Activated T-cell treated with anti-CD3 and anti-CD28 coated beads, Interleukin-2, amount 50 U/mL, for 72 hours (primary cell): ENCODE measurements around the gene PAFAH1B2. TPM values are rescaled to one million over a fixed set of nuclear protein-coding genes. Genes with fewer than 3 reads are reported as not detected.

Experiments
- ATAC-seq, 2 donors: fragments of 150-1000 bp; cut with Tn5 transposase; replicated peaks in 1 of 2; 2 replicates each; pipeline ENCODE4 v1.10.0; 2021; ENCODE audit warnings: moderate library complexity in 2 of 2, mild to moderate bottlenecking in 1 of 2
- DNase-seq, 2 donors: peaks; one replicate each; pipeline ENCODE4 v3.0.0; 2021 to 2022; ENCODE audit warnings: mixed read lengths in 1 of 2
- H3K27ac Mint-ChIP-seq: one replicate; pipeline ENCODE4 v1.8.0; 2022; ENCODE audit warnings: mild to moderate bottlenecking, moderate library complexity, mixed read lengths
- H3K27me3 Mint-ChIP-seq: one replicate; pipeline ENCODE4 v1.8.0; 2022; ENCODE audit warnings: low read depth, mixed read lengths
- H3K36me3 Mint-ChIP-seq, 2 donors: one replicate each; pipeline ENCODE4 v1.8.0; 2022; ENCODE audit warnings: mixed read lengths in 2 of 2, mild to moderate bottlenecking in 1 of 2; ENCODE audit not compliant: insufficient read depth in 2 of 2
- H3K4me1 Mint-ChIP-seq: one replicate; pipeline ENCODE4 v1.8.0; 2022; ENCODE audit warnings: low read depth, mixed read lengths
- H3K4me3 Mint-ChIP-seq, 2 donors: one replicate each; pipeline ENCODE4 v1.8.0; 2022; ENCODE audit warnings: mild to moderate bottlenecking in 2 of 2, mixed read lengths in 2 of 2, moderate library complexity in 2 of 2
- H3K9me3 Mint-ChIP-seq, 2 donors: one replicate each; pipeline ENCODE4 v1.8.0; 2022; ENCODE audit warnings: mixed read lengths in 2 of 2
- total RNA-seq, 2 donors: library from RNA; stranded (reverse); gene quantifications; one replicate each; pipeline ENCODE4 v1.2.3, GENCODE V29; 2022

PAFAH1B2 gene
- total RNA-seq, 2 donors from 2014 or later, result 56.7 to 64.3 TPM

- no peak overlapping the region for H3K4me3 Mint-ChIP-seq
- H3K9me3 Mint-ChIP-seq, result no peaks in the 10 kb centered on the region
- no peaks in the 10 kb centered on the region for H3K4me1 Mint-ChIP-seq
- H3K27me3 Mint-ChIP-seq, result no peaks in the 10 kb centered on the region
- peaks cover 0 to 4% of the 10 kb centered on the region in 2 donors for H3K36me3 Mint-ChIP-seq
- ATAC-seq (no peak), DNase-seq (no peak)
- H3K27ac Mint-ChIP-seq, result no peak overlapping the region
These were observed 47.8 kb downstream of the PAFAH1B2 start for GRCh38 chr11:117191680-117192400.

- no peak overlapping the region for H3K27ac Mint-ChIP-seq
- ATAC-seq, result no peak
These were observed 48.4 kb downstream of the PAFAH1B2 start for GRCh38 chr11:117192401-117192875.

GRCh38 chr11:117193130-117194020 is 49.3 kb downstream of the PAFAH1B2 start:
- Mint-ChIP-seq H3K4me1 (no peaks in the 10 kb centered on the region), H3K4me3 (no peak overlapping the region), H3K27ac (no peak overlapping the region), H3K27me3 (no peaks in the 10 kb centered on the region), H3K36me3 (peaks cover 0 to 3% of the 10 kb centered on the region in 2 donors), H3K9me3 (no peaks in the 10 kb centered on the region)
- no peak for ATAC-seq
- no peak for DNase-seq

More at GRCh38 chr11:117192401-117192875, 48.4 kb downstream of the PAFAH1B2 start:
- Mint-ChIP-seq H3K9me3 (no peaks in the 10 kb centered on the region), H3K4me3 (no peak overlapping the region), H3K36me3 (peaks cover 0 to 3% of the 10 kb centered on the region in 2 donors), H3K4me1 (no peaks in the 10 kb centered on the region), H3K27me3 (no peaks in the 10 kb centered on the region)
- DNase-seq, result no peak

- Mint-ChIP-seq H3K4me3 (no peak overlapping the region), H3K9me3 (no peaks in the 10 kb centered on the region), H3K36me3 (peaks cover 0 to 3% of the 10 kb centered on the region in 2 donors), H3K27ac (no peak overlapping the region), H3K4me1 (no peaks in the 10 kb centered on the region), H3K27me3 (no peaks in the 10 kb centered on the region)
- DNase-seq, result no peak
- ATAC-seq, result no peak
These were observed 50.2 kb downstream of the PAFAH1B2 start for GRCh38 chr11:117194267-117194666.

GRCh38 chr11:117195258-117195657 is 51.2 kb downstream of the PAFAH1B2 start:
- Mint-ChIP-seq H3K27me3 (no peaks in the 10 kb centered on the region), H3K27ac (peak overlapping the region; percentile 71), H3K36me3 (peaks cover 0 to 3% of the 10 kb centered on the region in 2 donors), H3K4me1 (no peaks in the 10 kb centered on the region), H3K9me3 (no peaks in the 10 kb centered on the region), H3K4me3 (no peak overlapping the region)
- ATAC-seq, result no peak
- no peak for DNase-seq

- H3K27me3 Mint-ChIP-seq, result no peaks in the 10 kb centered on the region
- no peak overlapping the region for H3K27ac Mint-ChIP-seq
- ATAC-seq (no peak), DNase-seq (no peak)
- H3K9me3 Mint-ChIP-seq, result no peaks in the 10 kb centered on the region
- H3K4me3 Mint-ChIP-seq, result no peak overlapping the region
- H3K36me3 Mint-ChIP-seq, result peaks cover 0 to 3% of the 10 kb centered on the region in 2 donors
- no peaks in the 10 kb centered on the region for H3K4me1 Mint-ChIP-seq
These were observed 51.7 kb downstream of the PAFAH1B2 start for GRCh38 chr11:117195761-117196160.

- peaks cover 0 to 3% of the 10 kb centered on the region in 2 donors for H3K36me3 Mint-ChIP-seq
- no peak for DNase-seq
- H3K27ac Mint-ChIP-seq, result no peak overlapping the region
- H3K27me3 Mint-ChIP-seq, result no peaks in the 10 kb centered on the region
- H3K4me3 Mint-ChIP-seq, result no peak overlapping the region
- no peaks in the 10 kb centered on the region for H3K4me1 Mint-ChIP-seq
- ATAC-seq, result no peak
- no peaks in the 10 kb centered on the region for H3K9me3 Mint-ChIP-seq
These were observed 52.9 kb downstream of the PAFAH1B2 start for GRCh38 chr11:117197006-117197405.

GRCh38 chr11:117197516-117198456 is 53.7 kb downstream of the PAFAH1B2 start:
- Mint-ChIP-seq H3K4me1 (no peaks in the 10 kb centered on the region), H3K27ac (no peak overlapping the region), H3K9me3 (no peaks in the 10 kb centered on the region), H3K27me3 (no peaks in the 10 kb centered on the region), H3K4me3 (no peak overlapping the region), H3K36me3 (peaks cover 0 to 1% of the 10 kb centered on the region in 2 donors)
- peak in 1 of 2 donors; percentile 11 for ATAC-seq
- peak in 1 of 2 donors; percentile 16 for DNase-seq

GRCh38 chr11:117198613-117199012 is 54.5 kb downstream of the PAFAH1B2 start:
- no peaks in the 10 kb centered on the region for H3K36me3 Mint-ChIP-seq
- DNase-seq (no peak), ATAC-seq (no peak)
- no peaks in the 10 kb centered on the region for H3K27me3 Mint-ChIP-seq
- no peaks in the 10 kb centered on the region for H3K4me1 Mint-ChIP-seq
- H3K4me3 Mint-ChIP-seq, result no peak overlapping the region
- H3K9me3 Mint-ChIP-seq, result no peaks in the 10 kb centered on the region
- H3K27ac Mint-ChIP-seq, result no peak overlapping the region

- Mint-ChIP-seq H3K27me3 (no peaks in the 10 kb centered on the region), H3K4me3 (no peak within 1 kb of the TSS), H3K4me1 (no peaks in the 10 kb centered on the region), H3K36me3 (peaks cover 0 to 1% of the 10 kb centered on the region in 2 donors), H3K27ac (no peak within 1 kb of the TSS), H3K9me3 (no peaks in the 10 kb centered on the region)
- ATAC-seq, result no peak
- no peak for DNase-seq
These were observed 55.2 kb downstream of the PAFAH1B2 start, which contains the start of gene TAGLN for GRCh38 chr11:117199053-117199915. Gene TAGLN (plus strand): TSS chr11:117199370. CDS start chr11:117203014, 3,644 bp downstream.

GRCh38 chr11:117199916-117200812 is 56.1 kb downstream of the PAFAH1B2 start:
- DNase-seq (no peak), ATAC-seq (no peak)
- no peaks in the 10 kb centered on the region for H3K27me3 Mint-ChIP-seq
- H3K4me3 Mint-ChIP-seq, result no peak overlapping the region
- no peak overlapping the region for H3K27ac Mint-ChIP-seq
- no peaks in the 10 kb centered on the region for H3K9me3 Mint-ChIP-seq
- peaks cover 2 to 6% of the 10 kb centered on the region in 2 donors for H3K36me3 Mint-ChIP-seq
- H3K4me1 Mint-ChIP-seq, result no peaks in the 10 kb centered on the region
